NCI-H446 treated with DMSO at 0.1 percent for 48 hours (cell line): ENCODE data around the gene TPPP2.

Experiments
- DNase-seq: peaks from one replicate; lab custom pipeline; 2025; lab: John Stamatoyannopoulos, UW

Gene TPPP2

GRCh38 chr14:21077672-21078071 is 47.7 kb downstream of the TPPP2 start:
- no peak for DNase-seq

GRCh38 chr14:21078287-21078686 is 48.3 kb downstream of the TPPP2 start:
- no peak for DNase-seq

- no peak for DNase-seq
Measured at GRCh38 chr14:21078726-21079125, 48.7 kb downstream of the TPPP2 start.

GRCh38 chr14:21081521-21082142 is 51.6 kb downstream of the TPPP2 start:
- DNase-seq: no peak
